Neutrophil (primary cell): Measurements from ENCODE around the gene HIVEP3.

Experiments
- H3K27ac ChIP-seq: fragments of 200-600 bp; sonication (generic); 2 replicates; pipeline ENCODE4 v1.5.1; 2016; ENCODE audit warnings: mild to moderate bottlenecking, moderate library complexity
- H3K27me3 ChIP-seq: fragments of 200-600 bp; sonication (generic); 2 replicates; pipeline ENCODE4 v1.6.0; 2016; ENCODE audit warnings: mild to moderate bottlenecking
- H3K36me3 ChIP-seq: fragments of 200-600 bp; sonication (generic); 2 replicates; pipeline ENCODE4 v1.5.1; 2017
- H3K4me1 ChIP-seq, 2 experiments: fragments of 200-600 bp in 1 of 2; sonication (generic) in 1 of 2; 1 replicate in 1 of 2; 2 replicates in 1 of 2; pipeline versions ENCODE4 v1.5.1 to v1.6.1; 2013 to 2016; ENCODE audit warnings: low read depth in 1 of 2, low read length in 1 of 2, mild to moderate bottlenecking in 1 of 2, moderate library complexity in 1 of 2; ENCODE audit not compliant: control insufficient read depth in 1 of 2, insufficient read depth in 1 of 2
- H3K4me3 ChIP-seq, 2 experiments: fragments of 200-600 bp in 1 of 2; sonication (generic) in 1 of 2; 1 replicate in 1 of 2; 2 replicates in 1 of 2; pipeline ENCODE4 v1.5.1; 2013 to 2016; ENCODE audit warnings: low read depth in 1 of 2, low read length in 1 of 2, mild to moderate bottlenecking in 1 of 2, moderate library complexity in 1 of 2
- H3K9me3 ChIP-seq: fragments of 200-600 bp; sonication (generic); 2 replicates; pipeline ENCODE4 v1.5.1; 2016
- TF ChIP-seq, protein P1 (sequence below): fragments of 200-600 bp; sonication (generic); IDR thresholded peaks from 2 replicates; pipeline ENCODE4 v1.5.1; 2016; ENCODE audit warnings: antibody characterized with exemption

The HIVEP3 gene

DNA sequence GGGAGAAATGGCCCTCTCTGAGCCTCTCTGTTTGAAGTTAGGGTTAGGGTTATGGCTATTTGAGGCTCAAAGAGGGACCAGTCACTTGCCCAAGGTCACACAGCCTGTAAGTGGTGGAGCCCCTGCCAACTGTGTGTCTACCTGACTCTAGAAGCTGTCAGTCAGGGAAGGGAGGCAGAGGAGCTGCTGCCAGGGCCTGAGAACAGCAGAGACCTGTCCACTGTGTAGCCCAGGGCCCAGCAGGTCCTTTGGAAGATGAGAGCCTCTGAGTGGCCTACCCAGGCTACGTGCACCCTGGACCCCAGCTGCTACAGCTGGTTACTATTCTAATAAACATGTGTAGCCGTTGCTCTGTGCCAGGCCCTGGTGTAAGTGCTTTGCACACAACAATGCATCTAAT, 419.1 kb downstream of the HIVEP3 start:
- H3K4me3 ChIP-seq, result no peak overlapping the region
- no peaks in the 10 kb centered on the region for H3K4me1 ChIP-seq
- no peak overlapping the region for H3K27ac ChIP-seq
- H3K9me3 ChIP-seq, result no peaks in the 10 kb centered on the region
- TF ChIP-seq, protein P1, sequence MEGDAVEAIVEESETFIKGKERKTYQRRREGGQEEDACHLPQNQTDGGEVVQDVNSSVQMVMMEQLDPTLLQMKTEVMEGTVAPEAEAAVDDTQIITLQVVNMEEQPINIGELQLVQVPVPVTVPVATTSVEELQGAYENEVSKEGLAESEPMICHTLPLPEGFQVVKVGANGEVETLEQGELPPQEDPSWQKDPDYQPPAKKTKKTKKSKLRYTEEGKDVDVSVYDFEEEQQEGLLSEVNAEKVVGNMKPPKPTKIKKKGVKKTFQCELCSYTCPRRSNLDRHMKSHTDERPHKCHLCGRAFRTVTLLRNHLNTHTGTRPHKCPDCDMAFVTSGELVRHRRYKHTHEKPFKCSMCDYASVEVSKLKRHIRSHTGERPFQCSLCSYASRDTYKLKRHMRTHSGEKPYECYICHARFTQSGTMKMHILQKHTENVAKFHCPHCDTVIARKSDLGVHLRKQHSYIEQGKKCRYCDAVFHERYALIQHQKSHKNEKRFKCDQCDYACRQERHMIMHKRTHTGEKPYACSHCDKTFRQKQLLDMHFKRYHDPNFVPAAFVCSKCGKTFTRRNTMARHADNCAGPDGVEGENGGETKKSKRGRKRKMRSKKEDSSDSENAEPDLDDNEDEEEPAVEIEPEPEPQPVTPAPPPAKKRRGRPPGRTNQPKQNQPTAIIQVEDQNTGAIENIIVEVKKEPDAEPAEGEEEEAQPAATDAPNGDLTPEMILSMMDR, result no peak
- H3K36me3 ChIP-seq, result no peaks in the 10 kb centered on the region
- H3K27me3 ChIP-seq, result peaks cover 34% of the 10 kb centered on the region

DNA sequence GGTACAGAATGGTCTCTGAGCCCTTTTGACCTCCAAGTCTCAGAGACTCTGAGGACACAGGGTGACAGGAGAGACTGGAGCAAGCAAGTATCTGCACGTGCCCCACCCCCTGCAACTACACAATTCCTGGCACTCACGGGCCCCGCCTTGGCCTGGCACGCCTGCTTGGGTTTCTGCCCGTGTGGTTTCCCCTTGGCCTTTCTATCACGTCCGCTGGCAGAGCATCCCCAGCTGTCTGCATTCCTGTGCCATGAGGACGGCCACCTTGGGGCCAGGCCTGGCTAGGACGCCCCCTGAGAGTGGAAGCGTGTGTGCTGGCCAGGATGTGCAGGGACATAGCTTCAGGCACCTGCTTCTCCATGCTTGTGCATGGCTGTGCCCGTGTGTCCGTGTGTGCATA, 419.9 kb downstream of the HIVEP3 start:
- Histone ChIP-seq H3K9me3 (no peaks in the 10 kb centered on the region), H3K4me3 (no peak overlapping the region), H3K36me3 (no peaks in the 10 kb centered on the region), H3K4me1 (no peaks in the 10 kb centered on the region), H3K27ac (no peak overlapping the region), H3K27me3 (peaks cover 39% of the 10 kb centered on the region)
- TF ChIP-seq, protein P1, result no peak

DNA sequence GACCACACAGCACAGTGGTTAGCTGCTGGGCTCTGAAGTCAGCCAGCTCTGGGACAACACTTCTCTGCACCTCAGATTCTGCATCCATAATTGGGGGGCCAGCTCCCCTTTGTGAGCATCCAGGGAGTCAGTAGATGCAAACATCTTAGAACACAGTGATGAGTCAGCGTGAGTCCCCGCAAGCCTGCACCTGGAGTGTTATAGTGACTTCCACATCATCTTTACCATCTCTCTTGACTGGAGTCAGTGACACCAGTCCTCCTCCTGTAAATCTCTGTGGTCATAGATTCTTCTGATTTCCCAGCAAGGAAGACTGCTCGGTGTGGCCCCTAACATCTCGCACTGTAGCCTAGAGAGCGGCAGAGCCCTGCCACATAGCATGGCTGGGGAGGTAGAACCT, 420.3 kb downstream of the HIVEP3 start:
- Histone ChIP-seq H3K9me3 (no peaks in the 10 kb centered on the region), H3K27me3 (peaks cover 39% of the 10 kb centered on the region), H3K4me1 (no peaks in the 10 kb centered on the region), H3K36me3 (no peaks in the 10 kb centered on the region), H3K4me3 (no peak overlapping the region), H3K27ac (no peak overlapping the region)
- TF ChIP-seq, protein P1, result no peak

DNA sequence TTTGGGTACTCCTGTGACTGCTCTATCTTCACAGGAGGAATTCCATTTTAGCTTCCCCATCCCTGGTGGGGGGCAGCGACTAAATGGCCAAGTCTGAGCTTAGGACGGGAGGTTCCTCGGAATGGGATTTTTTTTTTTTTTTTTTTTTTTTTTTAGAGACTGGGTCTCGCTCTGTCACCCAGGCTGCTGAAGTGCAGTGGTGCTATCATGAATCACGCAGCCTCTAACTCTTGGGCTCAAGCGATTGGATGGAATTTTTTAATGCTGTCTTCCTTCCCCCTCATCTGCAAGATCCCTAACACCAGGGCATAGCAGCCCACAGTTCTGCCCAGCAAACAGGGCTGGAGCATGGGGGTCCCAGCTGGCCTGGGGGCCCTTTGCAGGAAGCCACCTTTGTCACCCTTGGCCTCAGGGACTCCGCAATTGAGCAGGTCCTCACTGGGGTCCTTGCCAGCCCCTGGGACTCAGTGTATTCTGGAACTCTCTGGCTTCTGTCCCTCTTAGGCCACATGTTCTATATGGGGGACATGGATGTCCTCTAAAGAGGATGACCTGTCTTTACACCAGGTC, 421.2 kb downstream of the HIVEP3 start:
- Histone ChIP-seq H3K27me3 (peaks cover 39% of the 10 kb centered on the region), H3K4me1 (no peaks in the 10 kb centered on the region), H3K36me3 (no peaks in the 10 kb centered on the region), H3K9me3 (no peaks in the 10 kb centered on the region), H3K4me3 (no peak overlapping the region), H3K27ac (no peak overlapping the region)
- TF ChIP-seq, protein P1, result no peak

DNA sequence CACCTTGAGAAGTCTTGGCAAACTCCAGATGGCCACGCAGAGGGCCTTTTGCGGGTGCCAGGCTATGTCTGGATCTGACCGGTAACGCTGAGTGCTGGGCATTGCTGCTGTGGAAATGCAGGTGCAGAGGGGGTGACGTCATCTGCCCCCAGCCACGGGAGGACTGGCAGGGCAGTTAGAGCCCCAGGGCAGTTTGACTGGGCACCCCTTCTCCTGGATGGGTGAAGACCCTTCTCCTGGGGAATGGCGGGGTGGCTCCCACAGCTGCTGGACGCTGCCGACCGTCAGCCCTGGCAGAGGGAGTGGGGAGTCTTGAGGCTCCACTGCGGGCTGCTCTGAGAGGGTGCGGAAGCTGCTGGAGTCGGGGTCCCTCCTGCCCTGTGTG, 421.7 kb downstream of the HIVEP3 start:
- Histone ChIP-seq H3K27ac (no peak overlapping the region), H3K4me1 (no peaks in the 10 kb centered on the region), H3K9me3 (no peaks in the 10 kb centered on the region), H3K27me3 (peaks cover 39% of the 10 kb centered on the region), H3K4me3 (no peak overlapping the region), H3K36me3 (no peaks in the 10 kb centered on the region)
- TF ChIP-seq, protein P1, result no peak
